H1 (cell line): Measurements from ENCODE around the gene EHD4. TPM values are rescaled to one million over a fixed set of nuclear protein-coding genes. Genes with fewer than 3 reads are reported as not detected.
A peak's percentile ranks its signal among the peaks of the same experiment; 100 is the strongest.

Experiments used
- CTCF ChIA-PET: fragments of 300-600 bp; sonication (Branson Sonifier 250); formaldehyde crosslinking; loops from one replicate; lab custom pipeline; 2021; ENCODE audit not compliant: partially characterized antibody; lab: Charles Lee
- POLR2A ChIA-PET: fragments of 300-600 bp; sonication (Branson Sonifier 250); formaldehyde crosslinking; loops from one replicate; lab custom pipeline; 2021; ENCODE audit warnings: inconsistent platforms; ENCODE audit not compliant: partially characterized antibody; lab: Charles Lee
- DNase-seq, 2 experiments: peaks; one replicate each; pipeline versions ENCODE4 v3.0.0 to v3.0.0-alpha.2; 2010 to 2022; ENCODE audit warnings: low spot score in 2 of 2, low read depth in 1 of 2, mixed read lengths in 1 of 2
- FAIRE-seq: peaks from 2 replicates; lab custom pipeline; 2011; peaks lifted over from hg19 to GRCh38; lab: Jason Lieb, UNC
- H2AFZ ChIP-seq: 2 replicates; pipeline ENCODE4 v1.8.1; 2012; ENCODE audit warnings: low read length, inconsistent platforms
- H2AK5ac ChIP-seq: 2 replicates; pipeline ENCODE4 v1.6.1; 2013; ENCODE audit warnings: low read depth, low read length
- H2BK120ac ChIP-seq: replicated peaks from 2 replicates; pipeline ENCODE3; 2013; ENCODE audit warnings: low read depth, low read length, inconsistent platforms
- H2BK12ac ChIP-seq: 2 replicates; pipeline ENCODE4 v1.6.1; 2013; ENCODE audit warnings: low read depth, low read length
- H2BK15ac ChIP-seq: 2 replicates; pipeline ENCODE4 v1.6.1; 2013; ENCODE audit warnings: low read length
- H2BK20ac ChIP-seq: 2 replicates; pipeline ENCODE4 v1.6.1; 2013; ENCODE audit warnings: low read length
- H2BK5ac ChIP-seq: 2 replicates; pipeline ENCODE4 v1.6.1; 2013; ENCODE audit warnings: low read depth, low read length
- H3K14ac ChIP-seq: 2 replicates; pipeline ENCODE4 v1.6.1; 2013; ENCODE audit warnings: inconsistent platforms; ENCODE audit not compliant: insufficient read length
- H3K18ac ChIP-seq: 2 replicates; pipeline ENCODE4 v1.6.1; 2013; ENCODE audit warnings: low read length; ENCODE audit errors: extremely low read depth
- H3K23ac ChIP-seq: 2 replicates; pipeline ENCODE4 v1.6.1; 2013; ENCODE audit warnings: inconsistent platforms; ENCODE audit not compliant: insufficient read length
- H3K23me2 ChIP-seq: 2 replicates; pipeline ENCODE4 v1.6.1; 2013; ENCODE audit warnings: low read depth, low read length
- H3K27ac ChIP-seq: 2 replicates; pipeline ENCODE4 v1.6.1; 2011; ENCODE audit warnings: low read depth, low read length, inconsistent platforms
- H3K27me3 ChIP-seq, 4 experiments: replicated peaks in 1 of 4; 1 replicate in 1 of 4; 2 replicates in 3 of 4; pipeline versions ENCODE4 v1.6.1 to v1.8.1; 2011 to 2013; ENCODE audit warnings: low read length in 3 of 4, mild to moderate bottlenecking in 3 of 4, inconsistent platforms in 2 of 4, mixed read lengths in 2 of 4, moderate library complexity in 1 of 4; ENCODE audit not compliant: control insufficient read depth in 3 of 4, insufficient read depth in 3 of 4; ENCODE audit errors: extremely low read depth in 1 of 4
- H3K36me3 ChIP-seq, 4 experiments: 2 replicates each; pipeline versions ENCODE4 v1.6.1 to v1.8.1; 2011 to 2013; ENCODE audit warnings: mild to moderate bottlenecking in 4 of 4, low read length in 3 of 4, moderate library complexity in 2 of 4, control low read depth in 1 of 4, inconsistent platforms in 1 of 4; ENCODE audit not compliant: insufficient read depth in 4 of 4, control insufficient read depth in 2 of 4
- H3K4ac ChIP-seq: replicated peaks from 2 replicates; pipeline ENCODE3; 2013; ENCODE audit warnings: low read length, low read depth, mixed read lengths, inconsistent platforms; ENCODE audit not compliant: insufficient read length
- H3K4me1 ChIP-seq, 4 experiments: replicated peaks in 1 of 4; 1 replicate in 1 of 4; 2 replicates in 3 of 4; pipeline versions ENCODE4 v1.6.1 to v1.8.1; 2011 to 2013; ENCODE audit warnings: low read length in 3 of 4, inconsistent platforms in 2 of 4, mixed read lengths in 1 of 4; ENCODE audit not compliant: insufficient read depth in 4 of 4, control insufficient read depth in 3 of 4
- H3K4me2 ChIP-seq, 2 experiments: 2 replicates each; pipeline versions ENCODE4 v1.6.1 to v1.8.1; 2011 to 2013; ENCODE audit warnings: low read depth in 2 of 2, low read length in 2 of 2, control low read depth in 1 of 2, inconsistent platforms in 1 of 2, mild to moderate bottlenecking in 1 of 2; ENCODE audit not compliant: insufficient read depth in 1 of 2
- H3K4me3 ChIP-seq, 4 experiments: fragments of 200-600, 300-600 bp in 1 of 4; sonication (generic), shearing (Covaris generic), sonication (Bioruptor Twin) in 1 of 4; 2 replicates each; pipeline versions ENCODE4 v1.5.1 to v1.8.1; 2011 to 2016; ENCODE audit warnings: low read length in 4 of 4, low read depth in 3 of 4, control low read depth in 2 of 4, inconsistent platforms in 2 of 4, mild to moderate bottlenecking in 2 of 4, mixed read lengths in 1 of 4, moderate library complexity in 1 of 4; ENCODE audit not compliant: insufficient read depth in 2 of 4; ENCODE audit errors: extremely low read depth in 1 of 4
- H3K56ac ChIP-seq: replicated peaks from 2 replicates; pipeline ENCODE3; 2013; ENCODE audit warnings: low read depth, mild to moderate bottlenecking, mixed read lengths, low read length, inconsistent platforms; ENCODE audit not compliant: insufficient read length
- H3K79me1 ChIP-seq: 2 replicates; pipeline ENCODE4 v1.6.1; 2013; ENCODE audit warnings: low read depth, low read length, control low read depth
- H3K79me2 ChIP-seq, 2 experiments: 2 replicates each; pipeline versions ENCODE4 v1.6.1 to v1.8.1; 2012 to 2013; ENCODE audit warnings: low read length in 2 of 2, mild to moderate bottlenecking in 2 of 2, inconsistent platforms in 1 of 2; ENCODE audit not compliant: insufficient read depth in 2 of 2, control insufficient read depth in 1 of 2
- H3K9ac ChIP-seq, 4 experiments: replicated peaks in 1 of 4; 1 replicate in 1 of 4; 2 replicates in 3 of 4; pipeline versions ENCODE4 v1.6.1 to v1.8.1; 2011 to 2013; ENCODE audit warnings: low read depth in 3 of 4, low read length in 3 of 4, control low read depth in 2 of 4, mild to moderate bottlenecking in 2 of 4, moderate library complexity in 2 of 4, inconsistent platforms in 1 of 4; ENCODE audit errors: extremely low read depth in 1 of 4
- H3K9me3 ChIP-seq, 2 experiments: 2 replicates each; pipeline versions ENCODE4 v1.6.1 to v1.8.1; 2012 to 2013; ENCODE audit warnings: mild to moderate bottlenecking in 2 of 2, moderate library complexity in 2 of 2, control low read depth in 1 of 2, inconsistent platforms in 1 of 2, low read depth in 1 of 2, low read length in 1 of 2, mixed read lengths in 1 of 2; ENCODE audit not compliant: insufficient read depth in 2 of 2
- H4K20me1 ChIP-seq, 2 experiments: replicated peaks in 1 of 2; 2 replicates each; pipeline versions ENCODE3 to v1.8.1; 2011 to 2013; ENCODE audit warnings: inconsistent platforms in 2 of 2, low read length in 2 of 2, mild to moderate bottlenecking in 1 of 2; ENCODE audit not compliant: insufficient read depth in 2 of 2, control insufficient read depth in 1 of 2
- H4K5ac ChIP-seq: 2 replicates; pipeline ENCODE4 v1.6.1; 2013; ENCODE audit warnings: low read length, low read depth, mixed read lengths, inconsistent platforms; ENCODE audit not compliant: insufficient read length
- H4K8ac ChIP-seq: 2 replicates; pipeline ENCODE4 v1.8.0; 2013; ENCODE audit warnings: mild to moderate bottlenecking, moderate library complexity, low read length, inconsistent platforms; ENCODE audit not compliant: insufficient read depth; ENCODE audit errors: extremely low read depth
- H4K91ac ChIP-seq: replicated peaks from 2 replicates; pipeline ENCODE3; 2013; ENCODE audit warnings: low read length, mixed read lengths, inconsistent platforms; ENCODE audit not compliant: insufficient read length
- KDM1A ChIP-seq: fragments of 200-600, 300-600 bp; sonication (generic); IDR thresholded peaks from 2 replicates; pipeline ENCODE4 v1.7.1; 2016; ENCODE audit warnings: mild to moderate bottlenecking, low read length, borderline replicate concordance
- SP2 ChIP-seq: IDR thresholded peaks from 2 replicates; pipeline ENCODE4 v1.6.1; 2012; ENCODE audit warnings: mild to moderate bottlenecking, low read length, inconsistent platforms
- WGBS, 2 experiments: shearing (Covaris generic) in 1 of 2; methylation state at CpG; one replicate each; pipeline versions ENCODE4 v1.1.6 to v1.1.7; 2013 to 2015; ENCODE audit warnings: low lambda C conversion rate in 2 of 2, mixed read lengths in 2 of 2, inconsistent platforms in 1 of 2, low coverage in 1 of 2, missing lambda C conversion rate in 1 of 2; ENCODE audit not compliant: insufficient replicate concordance in 2 of 2, insufficient coverage in 1 of 2, insufficient read length in 1 of 2; ENCODE audit errors: extremely low coverage in 1 of 2, missing lambda C conversion rate in 1 of 2; 5-methylcytosine and 5-hydroxymethylcytosine counted together
- polyA plus RNA-seq, 7 experiments: library from polyadenylated mRNA; depleted of rRNA in 3 of 7; stranded (reverse) in 5 of 7; unstranded in 2 of 7; fragments of >200 nt in 5 of 7; fragments of 200-250 nt in 2 of 7; gene quantifications; 1 replicate in 5 of 7; 2 replicates in 1 of 7; 4 replicates in 1 of 7; pipeline versions ENCODE4 v1.2.1 to v1.2.3, GENCODE V29; 2011 to 2013; ENCODE audit warnings: missing spikeins in 2 of 7, mixed read lengths in 2 of 7
- total RNA-seq: library from RNA; stranded (reverse); fragmentation: NEBNext Ultra II Directional; extraction: Animal tissue kit (Norgen Biotek cat#: 25700); gene quantifications from 2 replicates; pipeline ENCODE4 v1.2.1, GENCODE V29; 2021

The EHD4 gene
- total and polyA plus RNA-seq, 2 of the 8 experiments (the other 6 are each of a cell fraction or from before 2014, with no cell fraction given), result 17.5 to 24.5 TPM

- Histone ChIP-seq H3K23ac (no peak overlapping the region), H2BK5ac (no peak overlapping the region), H2BK15ac (no peak overlapping the region), H3K79me2 (peaks cover 0 to 36% of the 10 kb centered on the region in 2 experiments; a peak in 2 of 4 replicates), H3K4me2 (no peak overlapping the region), H4K8ac (no peak overlapping the region), H3K9ac (no peak overlapping the region; a peak in 1 of 7 replicates), H3K9me3 (no peaks in the 10 kb centered on the region), H3K36me3 (peaks cover 4 to 23% (median 13%) of the 10 kb centered on the region in 4 experiments; a peak in 5 of 8 replicates), H2BK12ac (no peak overlapping the region), H3K79me1 (peaks cover 9% of the 10 kb centered on the region; the same call in 1 of the 2 replicates)
- DNase-seq, result no peak
- POLR2A ChIA-PET, result no interaction called here
- 89% methylated on average over 7 of the region's 7 CpGs; no CpG with 5 or more reads in 1 of the 2 experiments for WGBS, 2 experiments
- CTCF ChIA-PET, result interaction anchor here (1.5 to 3.3 kb wide), 4 partner anchors 17 to 51 kb away, joined by 5 to 17 read pairs (median 5); no protein-coding TSS in a partner anchor
- TF ChIP-seq KDM1A (peak; percentile 66), SP2 (no peak)
- TF ChIP-seq, all 59 proteins: peak for 1
- peaks cover 5 to 14% of the 10 kb centered on the region in 2 experiments for H4K20me1 ChIP-seq
- H3K27ac ChIP-seq, result no peak overlapping the region
- no peak overlapping the region for H2BK20ac ChIP-seq
- no peak overlapping the region for H2AFZ ChIP-seq
- H3K4me3 ChIP-seq, result no peak overlapping the region
- H3K14ac ChIP-seq, result no peak overlapping the region
- peaks cover 2 to 4% (median 2%) of the 10 kb centered on the region in 4 experiments; a peak in 6 of 7 replicates for H3K4me1 ChIP-seq
- no peak overlapping the region for H4K91ac ChIP-seq
- H3K56ac ChIP-seq, result no peak overlapping the region
- no peak for FAIRE-seq
- no peak overlapping the region for H2BK120ac ChIP-seq
- H4K5ac ChIP-seq, result no peak overlapping the region
- no peak overlapping the region for H3K4ac ChIP-seq
- no peaks in the 10 kb centered on the region for H3K27me3 ChIP-seq
- H3K23me2 ChIP-seq, result no peaks in the 10 kb centered on the region
- no peak overlapping the region for H3K18ac ChIP-seq
- no peak overlapping the region for H2AK5ac ChIP-seq
Measured at GRCh38 chr15:41955100-41955499, 17.3 kb downstream of the EHD4 start.
